Choroid plexus epithelial cell (primary cell): ENCODE measurements around the gene SPIRE2.

Experiments
- DNase-seq: peaks from one replicate; pipeline ENCODE4 v3.0.0-alpha.2; 2010; ENCODE audit warnings: low read depth
- H3K4me3 ChIP-seq: 2 replicates; pipeline ENCODE4 v1.5.1; 2011; ENCODE audit warnings: low read depth, mild to moderate bottlenecking, control low read depth, low read length, moderate library complexity
- TF ChIP-seq, protein P1 (sequence below): conservative IDR thresholded peaks from 2 replicates; pipeline ENCODE4 v1.5.1; 2011; ENCODE audit warnings: low read depth, mild to moderate bottlenecking, control low read depth, inconsistent platforms, low read length, moderate library complexity

Gene SPIRE2

DNA sequence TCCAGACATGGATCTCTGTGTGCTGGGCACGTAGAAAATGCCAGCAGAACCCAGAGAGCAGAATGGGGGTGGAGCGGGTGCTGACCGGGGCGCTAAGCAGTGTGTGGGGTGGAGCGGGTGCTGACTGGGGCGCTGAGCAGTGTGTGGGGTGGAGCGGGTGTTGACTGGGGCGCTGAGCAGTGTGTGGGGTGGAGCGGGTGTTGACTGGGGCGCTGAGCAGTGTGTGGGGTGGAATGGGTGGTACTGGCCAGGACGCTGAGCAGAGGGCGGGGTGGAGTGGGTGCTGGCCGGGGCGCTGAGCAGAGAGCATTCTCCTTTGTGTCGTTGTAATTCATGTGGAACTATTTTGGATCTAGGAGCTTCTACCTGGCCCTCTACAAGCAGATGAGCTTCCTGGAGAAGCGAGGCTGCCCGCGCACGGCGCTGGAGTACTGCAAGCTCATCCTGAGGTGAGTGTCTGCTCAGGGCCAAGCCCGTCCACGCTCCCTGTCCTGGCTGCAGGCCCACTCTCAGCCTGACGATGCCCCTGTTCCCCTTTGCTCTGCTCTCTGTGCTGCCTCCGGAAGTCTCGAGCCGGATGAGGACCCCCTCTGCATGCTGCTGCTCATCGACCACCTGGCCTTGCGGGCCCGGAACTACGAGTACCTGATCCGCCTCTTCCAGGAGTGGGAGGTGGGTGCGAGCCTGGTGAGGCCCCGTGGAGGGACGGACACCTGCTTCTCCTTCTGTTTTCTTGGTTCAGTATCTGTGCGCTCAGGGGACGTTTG is 70.1 kb downstream of the SPIRE2 start:
- no peak overlapping the region for H3K4me3 ChIP-seq
- TF ChIP-seq, protein P1, sequence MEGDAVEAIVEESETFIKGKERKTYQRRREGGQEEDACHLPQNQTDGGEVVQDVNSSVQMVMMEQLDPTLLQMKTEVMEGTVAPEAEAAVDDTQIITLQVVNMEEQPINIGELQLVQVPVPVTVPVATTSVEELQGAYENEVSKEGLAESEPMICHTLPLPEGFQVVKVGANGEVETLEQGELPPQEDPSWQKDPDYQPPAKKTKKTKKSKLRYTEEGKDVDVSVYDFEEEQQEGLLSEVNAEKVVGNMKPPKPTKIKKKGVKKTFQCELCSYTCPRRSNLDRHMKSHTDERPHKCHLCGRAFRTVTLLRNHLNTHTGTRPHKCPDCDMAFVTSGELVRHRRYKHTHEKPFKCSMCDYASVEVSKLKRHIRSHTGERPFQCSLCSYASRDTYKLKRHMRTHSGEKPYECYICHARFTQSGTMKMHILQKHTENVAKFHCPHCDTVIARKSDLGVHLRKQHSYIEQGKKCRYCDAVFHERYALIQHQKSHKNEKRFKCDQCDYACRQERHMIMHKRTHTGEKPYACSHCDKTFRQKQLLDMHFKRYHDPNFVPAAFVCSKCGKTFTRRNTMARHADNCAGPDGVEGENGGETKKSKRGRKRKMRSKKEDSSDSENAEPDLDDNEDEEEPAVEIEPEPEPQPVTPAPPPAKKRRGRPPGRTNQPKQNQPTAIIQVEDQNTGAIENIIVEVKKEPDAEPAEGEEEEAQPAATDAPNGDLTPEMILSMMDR = no peak
- no peak for DNase-seq

DNA sequence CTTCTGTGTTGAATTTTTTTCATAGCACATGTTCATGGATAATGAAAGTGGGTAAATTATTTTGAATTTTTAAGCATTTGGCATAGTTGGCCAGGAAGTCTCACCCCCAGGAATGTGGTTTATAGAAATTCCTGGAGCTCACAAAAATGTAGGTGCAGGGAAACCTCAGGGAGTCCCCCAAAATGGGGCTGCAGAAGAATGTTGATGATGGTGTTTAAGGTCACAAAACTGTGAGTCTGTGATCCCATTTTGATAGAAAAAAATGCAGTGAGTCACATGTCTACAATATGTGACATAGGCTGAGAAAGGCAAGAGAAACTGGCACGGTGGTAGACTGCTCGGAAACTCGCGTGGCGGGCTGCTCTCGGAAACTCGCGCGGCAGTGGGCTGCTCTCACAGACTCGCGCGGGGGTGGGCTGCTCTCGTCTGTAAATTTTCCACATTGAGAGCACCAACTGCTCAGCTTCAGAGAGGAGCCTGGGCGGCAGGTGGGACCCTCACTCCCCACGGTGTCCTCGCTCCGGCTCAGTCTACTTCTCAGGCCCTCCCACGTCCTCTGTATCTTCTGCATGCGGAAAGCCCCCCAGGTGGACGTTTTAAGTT is 71.7 kb downstream of the SPIRE2 start:
- no peak for DNase-seq
- TF ChIP-seq, protein P1 = no peak
- no peak overlapping the region for H3K4me3 ChIP-seq

DNA sequence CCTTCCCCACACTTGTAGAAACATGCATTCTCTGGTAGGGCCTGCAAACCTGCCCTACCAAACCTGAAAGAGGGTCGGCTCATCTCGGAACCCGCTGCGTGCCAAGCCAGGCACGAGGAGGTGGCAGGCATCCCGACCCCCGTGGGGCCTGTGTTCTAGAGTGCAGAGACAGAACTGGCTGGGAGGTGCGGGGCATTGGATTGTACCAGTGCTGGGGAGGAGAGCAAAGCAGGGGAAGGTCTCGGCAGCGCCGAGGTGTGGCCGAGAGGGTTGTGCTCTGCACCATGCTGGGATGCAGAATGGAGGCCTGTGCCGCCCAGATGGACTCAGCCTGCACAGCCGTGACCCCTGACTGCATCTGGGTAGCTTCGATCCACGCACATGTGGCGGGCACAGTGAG is 72.6 kb downstream of the SPIRE2 start:
- DNase-seq = no peak
- H3K4me3 ChIP-seq = no peak overlapping the region
- TF ChIP-seq, protein P1 = no peak

DNA sequence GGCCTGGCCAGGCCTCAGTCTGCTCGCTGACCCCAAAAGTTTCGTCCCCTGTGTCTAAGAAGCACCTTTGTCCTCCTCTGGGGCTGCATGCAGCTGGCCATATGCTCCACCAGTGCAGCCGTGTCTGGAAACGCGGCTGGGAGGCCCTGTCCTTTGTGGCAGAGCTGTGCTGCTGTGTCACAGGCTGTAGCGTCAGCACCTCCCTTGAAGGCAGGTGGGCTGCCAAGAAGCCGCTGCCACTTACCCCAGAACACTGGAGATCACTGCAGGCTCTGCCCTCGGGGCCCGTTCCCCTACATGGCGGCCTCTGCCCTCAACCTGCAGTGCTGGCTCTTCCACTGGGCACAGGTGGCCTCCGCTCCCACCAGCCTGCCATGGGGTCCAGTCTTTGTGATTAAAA is 74.7 kb downstream of the SPIRE2 start:
- DNase-seq = no peak
- TF ChIP-seq, protein P1 = no peak

DNA sequence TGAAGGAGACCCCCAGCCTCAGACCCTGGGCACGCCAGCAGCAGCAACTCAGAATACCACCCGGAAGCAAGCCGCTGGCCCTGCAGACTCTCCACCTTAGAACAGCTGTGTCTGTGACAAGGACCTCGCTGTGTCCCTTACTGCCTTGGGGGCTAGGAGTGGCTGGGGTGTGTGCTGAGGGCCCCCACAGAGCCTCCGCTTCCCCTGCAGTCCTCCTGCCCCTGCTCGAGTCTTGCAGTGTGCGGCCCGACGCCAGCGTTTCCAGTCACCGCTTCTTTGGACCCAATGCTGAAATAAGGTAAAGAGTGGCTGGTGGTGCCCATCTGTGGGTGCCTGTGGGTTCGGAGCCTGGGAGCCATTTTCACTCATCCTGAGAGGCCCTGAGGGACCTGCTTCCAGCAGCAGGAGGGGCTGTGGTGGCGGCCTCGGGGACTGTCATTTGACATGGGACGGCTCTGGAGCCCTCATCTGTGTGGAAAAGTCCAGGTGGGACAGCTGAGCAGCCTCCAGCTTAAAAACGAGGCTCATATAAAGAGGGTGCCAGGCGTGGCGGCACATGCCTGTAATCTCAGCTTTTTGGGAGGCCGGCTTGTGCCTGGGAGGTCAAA is 75.7 kb downstream of the SPIRE2 start:
- DNase-seq = no peak
- no peak overlapping the region for H3K4me3 ChIP-seq

More for the DNA sequence above, 74.7 kb downstream of the SPIRE2 start:
- H3K4me3 ChIP-seq = no peak overlapping the region

DNA sequence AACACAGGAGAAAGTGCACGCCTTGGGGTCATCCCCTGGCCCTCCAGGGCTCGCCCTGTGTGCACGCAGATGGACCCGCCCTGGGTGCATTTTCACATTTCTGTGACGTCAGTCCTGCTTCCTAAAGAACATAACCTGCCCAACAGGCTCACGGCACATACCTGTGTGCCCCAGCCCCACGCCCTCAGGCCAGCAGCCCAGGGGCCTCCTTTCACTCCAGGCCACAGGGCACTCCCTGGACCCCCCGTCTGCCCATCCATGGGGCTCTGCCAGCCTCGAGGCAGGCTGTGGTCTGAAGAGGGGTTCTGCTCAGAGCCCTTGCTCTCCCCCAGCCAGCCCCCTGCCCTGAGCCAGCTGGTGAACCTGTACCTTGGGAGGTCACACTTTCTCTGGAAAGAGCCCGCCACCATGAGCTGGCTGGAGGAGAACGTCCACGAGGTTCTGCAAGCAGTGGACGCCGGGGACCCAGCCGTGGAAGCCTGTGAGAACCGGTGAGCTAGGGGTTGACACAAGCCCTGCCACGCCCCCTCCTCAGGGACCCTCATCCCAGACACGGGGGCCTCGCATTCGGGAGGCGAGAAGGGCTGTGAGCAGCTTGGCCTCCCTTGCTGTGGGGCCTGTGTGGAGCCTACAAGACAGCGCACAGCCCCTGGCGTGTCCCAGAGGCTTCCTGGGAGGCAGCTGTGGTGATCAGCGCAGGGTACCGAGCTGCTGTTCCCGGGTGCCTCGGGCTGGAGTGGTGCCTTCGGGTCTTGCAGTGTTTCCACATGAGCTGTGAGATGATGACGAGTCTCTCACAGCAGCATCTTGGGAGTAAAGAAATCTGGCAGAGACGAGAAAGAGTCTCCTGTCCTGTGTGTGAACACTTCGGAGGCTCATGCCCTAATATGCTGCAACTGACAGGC is 76.6 kb downstream of the SPIRE2 start:
- H3K4me3 ChIP-seq = no peak overlapping the region
- TF ChIP-seq, protein P1 = no peak
- no peak for DNase-seq

More for the DNA sequence above, 75.7 kb downstream of the SPIRE2 start:
- TF ChIP-seq, protein P1 = no peak
